Measurements from ENCODE around the gene ASB11.

ASB11 gene

DNA sequence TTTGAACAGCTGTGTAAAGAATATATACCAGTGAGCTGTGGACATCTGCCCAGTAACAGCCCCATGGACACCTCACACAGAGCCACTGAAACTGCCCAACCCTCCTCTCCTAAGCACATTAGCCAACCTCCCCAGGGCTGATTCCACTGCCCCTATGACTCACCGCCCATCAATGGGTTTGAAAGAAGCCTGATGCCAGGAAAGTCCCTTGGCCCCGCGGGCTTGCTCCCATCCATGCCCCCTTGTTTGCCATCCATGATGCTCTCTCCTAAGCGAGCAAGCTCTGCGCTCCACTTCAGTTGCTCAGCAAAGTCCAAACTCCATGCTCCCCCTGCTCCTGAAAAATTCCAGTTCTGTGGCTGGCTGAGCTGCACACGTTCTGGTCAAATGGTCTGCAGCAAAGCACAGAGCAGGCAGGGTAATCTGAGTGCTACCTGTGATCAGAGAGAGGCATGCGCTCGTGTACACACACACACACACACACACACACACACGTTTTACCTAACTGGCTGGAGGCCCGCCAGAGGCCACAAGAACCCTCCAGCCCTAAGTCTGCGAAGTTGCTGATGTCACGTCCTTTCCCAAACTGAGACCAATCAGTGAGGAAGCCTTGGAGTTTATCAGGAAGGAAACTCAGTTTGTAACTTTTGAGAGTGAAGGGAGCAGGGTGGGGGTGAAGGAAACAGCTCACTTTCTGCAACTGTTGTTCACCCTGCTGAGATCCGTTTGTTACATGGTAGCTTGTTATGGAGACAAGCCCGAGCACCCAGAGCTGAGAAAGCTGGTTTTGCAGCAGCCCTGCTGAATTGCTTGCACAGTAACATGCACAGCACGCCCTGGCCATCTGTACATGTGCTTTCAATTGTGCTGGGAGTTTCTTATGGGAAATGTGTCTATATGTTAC lies 45.6 kb downstream of the ASB11 start, which contains the start of gene ASB9:
Gene ASB9 (minus strand): TSS at position 466 of the 904 bp plus-strand sequence. CDS start 209 bp downstream, at position 257.
- H3K36me3 ChIP-seq (replicated peaks): no peaks in the 10 kb centered on the region
- no peak within 1 kb of the TSS for H3K27ac ChIP-seq
- TF ChIP-seq CTCF (IDR thresholded peaks at IDR 0.05; ENCODE audit: low read depth, low read length, missing control alignments): no peak
- H3K4me3 ChIP-seq (ENCODE audit: low read depth, low read length): no peak within 1 kb of the TSS
- H3K27me3 ChIP-seq (replicated peaks): no peaks in the 10 kb centered on the region
- DNase-seq: peak; percentile 44
- in situ Hi-C loops (cut with HindIII; ENCODE audit: low pct_ligation_motif_present, low sequenced_read_pairs): no loop called here

- Histone ChIP-seq H3K4me3 (ENCODE audit: low read depth, low read length) (no peak overlapping the region), H3K27me3 (replicated peaks) (no peaks in the 10 kb centered on the region), H3K36me3 (replicated peaks) (no peaks in the 10 kb centered on the region), H3K27ac (no peak overlapping the region)
- TF ChIP-seq CTCF (IDR thresholded peaks at IDR 0.05; ENCODE audit: low read depth, low read length, missing control alignments): no peak
- in situ Hi-C loops (cut with HindIII; ENCODE audit: low pct_ligation_motif_present, low sequenced_read_pairs): no loop called here
- no peak for DNase-seq
Observed at GRCh38 chrX:15269120-15269519, 46.3 kb downstream of the ASB11 start.

DNA sequence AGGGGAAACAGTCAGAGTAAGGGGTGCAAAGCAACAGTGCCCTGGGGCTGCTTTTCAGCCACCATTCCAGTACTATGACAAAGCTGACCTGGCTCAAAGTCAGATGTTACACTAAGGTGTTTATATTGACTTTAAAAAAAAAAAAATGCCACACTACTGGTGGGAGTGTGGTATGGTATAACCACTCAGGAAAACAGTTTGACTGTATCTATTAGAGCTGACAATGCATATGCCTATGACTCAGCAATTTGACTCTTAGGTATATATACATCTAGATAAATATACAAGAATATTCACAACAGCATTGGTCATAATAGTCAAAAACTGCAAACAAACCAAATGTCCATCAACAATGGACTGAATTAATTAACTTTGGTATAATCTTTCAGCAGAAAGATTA lies 60.6 kb downstream of the ASB11 start:
- DNase-seq: no peak
- Histone ChIP-seq H3K4me3 (ENCODE audit: low read depth, low read length) (no peak overlapping the region), H3K27me3 (replicated peaks) (no peaks in the 10 kb centered on the region), H3K36me3 (replicated peaks) (no peaks in the 10 kb centered on the region), H3K27ac (no peak overlapping the region)
- TF ChIP-seq CTCF (IDR thresholded peaks at IDR 0.05; ENCODE audit: low read depth, low read length, missing control alignments): no peak
- in situ Hi-C loops (cut with HindIII; ENCODE audit: low pct_ligation_motif_present, low sequenced_read_pairs): no loop called here

DNA sequence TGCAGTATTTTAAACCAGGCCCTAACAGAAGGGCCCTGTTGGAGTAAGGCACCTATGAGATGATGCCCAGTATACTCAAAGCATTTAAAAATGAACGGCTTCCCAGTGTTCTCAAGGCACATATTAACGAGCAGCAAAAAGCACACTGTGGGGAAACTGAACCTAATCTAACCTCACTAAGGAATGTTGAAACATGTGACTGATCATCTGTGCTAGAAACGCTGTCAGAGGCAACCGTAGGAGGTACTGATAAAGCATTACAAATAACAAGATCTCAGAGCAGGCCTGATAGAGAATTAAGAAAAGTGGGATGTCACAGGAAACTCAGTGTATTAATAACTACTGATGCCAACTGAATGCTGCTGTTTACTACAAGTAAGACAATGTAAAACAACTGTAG lies 69.5 kb downstream of the ASB11 start:
- Histone ChIP-seq H3K27ac (no peak overlapping the region), H3K4me3 (ENCODE audit: low read depth, low read length) (no peak overlapping the region), H3K27me3 (replicated peaks) (no peaks in the 10 kb centered on the region), H3K36me3 (replicated peaks) (no peaks in the 10 kb centered on the region)
- TF ChIP-seq CTCF (IDR thresholded peaks at IDR 0.05; ENCODE audit: low read depth, low read length, missing control alignments): no peak
- in situ Hi-C loops (cut with HindIII; ENCODE audit: low pct_ligation_motif_present, low sequenced_read_pairs): no loop called here
- DNase-seq: peak; percentile 11

GRCh38 chrX:15244421-15244820 lies 71.0 kb downstream of the ASB11 start:
- no peak for TF ChIP-seq CTCF (IDR thresholded peaks at IDR 0.05; ENCODE audit: low read depth, low read length, missing control alignments)
- Histone ChIP-seq H3K27ac (no peak overlapping the region), H3K27me3 (replicated peaks) (no peaks in the 10 kb centered on the region), H3K4me3 (ENCODE audit: low read depth, low read length) (no peak overlapping the region), H3K36me3 (replicated peaks) (no peaks in the 10 kb centered on the region)
- no peak for DNase-seq
- in situ Hi-C loops (cut with HindIII; ENCODE audit: low pct_ligation_motif_present, low sequenced_read_pairs): no loop called here
